Transverse colon (tissue), 4 donors: ENCODE data around the gene ZSCAN22.
"Not testable (repeated sequence)": the region's sequence is repeated elsewhere in the genome, so short reads cannot be mapped to it uniquely, and the experiment has no call there.

Source experiments
- CTCF ChIP-seq, 5 experiments: fragments of 200-600 bp in 3 of 5; fragments of 450-650 bp in 2 of 5; sonication (generic) in 3 of 5; IDR thresholded peaks; 1 replicate in 2 of 5; 2 replicates in 3 of 5; pipeline ENCODE4 v1.5.1; 2016 to 2017; ENCODE audit warnings: antibody characterized with exemption in 5 of 5, inconsistent platforms in 3 of 5, mild to moderate bottlenecking in 2 of 5, moderate library complexity in 1 of 5
- EP300 ChIP-seq: sonication (generic); formaldehyde crosslinking; IDR thresholded peaks from one replicate; pipeline ENCODE4 v1.6.1; 2017; ENCODE audit warnings: antibody characterized with exemption, low read depth
- POLR2A ChIP-seq: fragments of 450-650 bp; IDR thresholded peaks from one replicate; pipeline ENCODE4 v1.6.1; 2016; ENCODE audit warnings: antibody characterized with exemption, mild to moderate bottlenecking, moderate library complexity
- POLR2AphosphoS5 ChIP-seq, 3 donors: sonication (generic); formaldehyde crosslinking; IDR thresholded peaks; one replicate each; pipeline ENCODE4 v1.6.1; 2016; ENCODE audit warnings: antibody characterized with exemption in 3 of 3

- not testable (repeated sequence) for TF ChIP-seq CTCF (IDR thresholded peaks at IDR 0.05); POLR2A; POLR2AphosphoS5 (IDR thresholded peaks at IDR 0.05); EP300
Measured at GRCh38 chr19:58348080-58348479, 21.3 kb downstream of the ZSCAN22 start.
